MM.1S (cell line): ENCODE data around the gene TMX2.

Source experiments
- DNase-seq: peaks from one replicate; pipeline ENCODE4 v3.0.0-alpha.2; 2015
- H2AFZ ChIP-seq: fragments of 300-600 bp; sonication (generic); 2 replicates; pipeline ENCODE4 v1.6.0; 2016; ENCODE audit warnings: antibody characterized with exemption, low read length
- H3F3A ChIP-seq: fragments of 300-600 bp; sonication (generic); 2 replicates; pipeline ENCODE4 v1.6.1; 2016; ENCODE audit warnings: mild to moderate bottlenecking, antibody characterized with exemption, low read length, moderate library complexity, mixed read lengths; ENCODE audit not compliant: insufficient read depth
- H3K27ac ChIP-seq: fragments of 300-600 bp; sonication (generic); 2 replicates; pipeline ENCODE4 v1.5.1; 2016; ENCODE audit warnings: mild to moderate bottlenecking, low read length
- H3K27me3 ChIP-seq: fragments of 300-600 bp; sonication (generic); replicated peaks from 2 replicates; pipeline ENCODE4 v1.6.0; 2016; ENCODE audit warnings: low read length; ENCODE audit not compliant: insufficient read depth
- H3K36me3 ChIP-seq: fragments of 300-600 bp; sonication (generic); replicated peaks from 2 replicates; pipeline ENCODE4 v1.6.1; 2016; ENCODE audit warnings: mild to moderate bottlenecking, low read length, mixed read lengths; ENCODE audit not compliant: insufficient read depth
- H3K4me1 ChIP-seq: fragments of 300-600 bp; sonication (generic); 2 replicates; pipeline ENCODE4 v1.6.1; 2016; ENCODE audit warnings: low read length, mixed read lengths
- H3K4me2 ChIP-seq: fragments of 300-600 bp; sonication (generic); 2 replicates; pipeline ENCODE4 v1.6.0; 2016; ENCODE audit warnings: low read depth, low read length
- H3K4me3 ChIP-seq: fragments of 300-600 bp; sonication (generic); 2 replicates; pipeline ENCODE4 v1.5.1; 2016; ENCODE audit warnings: low read length, mixed read lengths
- H3K79me2 ChIP-seq: fragments of 300-600 bp; sonication (generic); 2 replicates; pipeline ENCODE4 v1.6.1; 2016; ENCODE audit warnings: mixed run types, low read length, mixed read lengths
- H3K9ac ChIP-seq: fragments of 300-600 bp; sonication (generic); 2 replicates; pipeline ENCODE4 v1.6.1; 2016; ENCODE audit warnings: low read length, mixed read lengths
- H3K9me2 ChIP-seq: fragments of 300-600 bp; sonication (generic); replicated peaks from 2 replicates; pipeline ENCODE4 v1.6.1; 2016; ENCODE audit warnings: mild to moderate bottlenecking, low read length, mixed read lengths; ENCODE audit not compliant: insufficient read depth
- H3K9me3 ChIP-seq: fragments of 300-600 bp; sonication (generic); replicated peaks from 2 replicates; pipeline ENCODE4 v1.6.1; 2016; ENCODE audit warnings: mild to moderate bottlenecking, low read length, mixed read lengths; ENCODE audit not compliant: insufficient read depth
- H4K20me1 ChIP-seq: fragments of 300-600 bp; sonication (generic); 2 replicates; pipeline ENCODE4 v1.6.1; 2016; ENCODE audit warnings: mild to moderate bottlenecking, low read length, moderate library complexity, mixed read lengths; ENCODE audit not compliant: insufficient read depth
- CTCF ChIP-seq: fragments of 300-600 bp; sonication (generic); IDR thresholded peaks from 2 replicates; pipeline ENCODE4 v1.5.1; 2016; ENCODE audit warnings: antibody characterized with exemption, low read length, mixed read lengths
- EZH2 ChIP-seq: fragments of 300-600 bp; sonication (generic); optimal IDR thresholded peaks from 2 replicates; pipeline ENCODE3; 2017; ENCODE audit warnings: low read depth, mild to moderate bottlenecking, antibody characterized with exemption, low read length, mixed read lengths
- EZH2phosphoT487 ChIP-seq: fragments of 300-600 bp; sonication (generic); IDR thresholded peaks from 2 replicates; pipeline ENCODE4 v1.6.1; 2018; ENCODE audit warnings: antibody characterized with exemption, low read length

The TMX2 gene

GRCh38 chr11:57764021-57764420 lies 51.6 kb downstream of the TMX2 start:
- no peaks in the 10 kb centered on the region for H3K36me3 ChIP-seq
- H2AFZ ChIP-seq: no peak overlapping the region
- H3K9me2 ChIP-seq: no peaks in the 10 kb centered on the region
- no peak overlapping the region for H3K4me3 ChIP-seq
- H3K27me3 ChIP-seq: no peaks in the 10 kb centered on the region
- H3K79me2 ChIP-seq: no peaks in the 10 kb centered on the region
- no peaks in the 10 kb centered on the region for H3F3A ChIP-seq
- no peak overlapping the region for H3K9ac ChIP-seq
- no peak for DNase-seq
- H4K20me1 ChIP-seq: no peaks in the 10 kb centered on the region
- no peak for TF ChIP-seq CTCF
- no peaks in the 10 kb centered on the region for H3K9me3 ChIP-seq
- no peak overlapping the region for H3K27ac ChIP-seq
- H3K4me1 ChIP-seq: no peaks in the 10 kb centered on the region
- no peak overlapping the region for H3K4me2 ChIP-seq

- H4K20me1 ChIP-seq: no peaks in the 10 kb centered on the region
Observed at GRCh38 chr11:57764566-57764965, 52.2 kb downstream of the TMX2 start.

GRCh38 chr11:57764972-57765371 lies 52.6 kb downstream of the TMX2 start:
- Histone ChIP-seq H3K36me3 (no peaks in the 10 kb centered on the region), H3K4me1 (no peaks in the 10 kb centered on the region), H3K27ac (no peak overlapping the region), H3K9ac (no peak overlapping the region), H3K9me2 (no peaks in the 10 kb centered on the region), H3K9me3 (no peaks in the 10 kb centered on the region), H3K4me2 (no peak overlapping the region), H3F3A (no peaks in the 10 kb centered on the region), H4K20me1 (no peaks in the 10 kb centered on the region), H3K4me3 (no peak overlapping the region), H3K27me3 (no peaks in the 10 kb centered on the region), H2AFZ (no peak overlapping the region), H3K79me2 (no peaks in the 10 kb centered on the region)
- no peak for DNase-seq
- TF ChIP-seq CTCF: no peak

More at GRCh38 chr11:57764566-57764965, 52.2 kb downstream of the TMX2 start:
- no peaks in the 10 kb centered on the region for H3K9me2 ChIP-seq
- H3K27me3 ChIP-seq: no peaks in the 10 kb centered on the region
- DNase-seq: no peak
- no peak overlapping the region for H3K27ac ChIP-seq
- TF ChIP-seq EZH2 (no peak), CTCF (no peak), EZH2phosphoT487 (no peak)
- no peak overlapping the region for H2AFZ ChIP-seq
- H3F3A ChIP-seq: no peaks in the 10 kb centered on the region
- no peaks in the 10 kb centered on the region for H3K36me3 ChIP-seq
- H3K4me2 ChIP-seq: no peak overlapping the region
- no peaks in the 10 kb centered on the region for H3K79me2 ChIP-seq
- no peak overlapping the region for H3K9ac ChIP-seq
- H3K4me1 ChIP-seq: no peaks in the 10 kb centered on the region
- H3K9me3 ChIP-seq: no peaks in the 10 kb centered on the region
- H3K4me3 ChIP-seq: no peak overlapping the region

- no peaks in the 10 kb centered on the region for H3K9me3 ChIP-seq
- H3K9ac ChIP-seq: no peak overlapping the region
- no peak for DNase-seq
- TF ChIP-seq CTCF: no peak
- no peak for TF ChIP-seq EZH2phosphoT487
- no peak for TF ChIP-seq EZH2
- H3K9me2 ChIP-seq: no peaks in the 10 kb centered on the region
- no peaks in the 10 kb centered on the region for H3K4me1 ChIP-seq
- no peaks in the 10 kb centered on the region for H4K20me1 ChIP-seq
- H3F3A ChIP-seq: no peaks in the 10 kb centered on the region
- no peak overlapping the region for H3K27ac ChIP-seq
- H2AFZ ChIP-seq: no peak overlapping the region
- H3K79me2 ChIP-seq: no peaks in the 10 kb centered on the region
- no peak overlapping the region for H3K4me2 ChIP-seq
- no peaks in the 10 kb centered on the region for H3K27me3 ChIP-seq
- H3K36me3 ChIP-seq: no peaks in the 10 kb centered on the region
- H3K4me3 ChIP-seq: no peak overlapping the region
Observed at GRCh38 chr11:57770793-57771192, 58.4 kb downstream of the TMX2 start.
